Superior temporal gyrus (tissue), 1 donor: Measurements from ENCODE around the gene TNFRSF14.
"Not testable (repeated sequence)": the region's sequence is repeated elsewhere in the genome, so short reads cannot be mapped to it uniquely, and the experiment has no call there.

Experiments
- DNase-seq: peaks from one replicate; pipeline ENCODE4 v3.0.0-alpha.2; 2016; ENCODE audit errors: extremely low spot score

TNFRSF14 gene

GRCh38 chr1:2538376-2538775 lies 17.8 kb upstream of the TNFRSF14 start:
- no peak for DNase-seq

GRCh38 chr1:2538872-2539271 lies 17.3 kb upstream of the TNFRSF14 start:
- DNase-seq, result no peak

- no peak for DNase-seq
These were observed 16.8 kb upstream of the TNFRSF14 start for GRCh38 chr1:2539312-2539907.

GRCh38 chr1:2540816-2541492 lies 15.2 kb upstream of the TNFRSF14 start:
- DNase-seq, result no peak

DNA sequence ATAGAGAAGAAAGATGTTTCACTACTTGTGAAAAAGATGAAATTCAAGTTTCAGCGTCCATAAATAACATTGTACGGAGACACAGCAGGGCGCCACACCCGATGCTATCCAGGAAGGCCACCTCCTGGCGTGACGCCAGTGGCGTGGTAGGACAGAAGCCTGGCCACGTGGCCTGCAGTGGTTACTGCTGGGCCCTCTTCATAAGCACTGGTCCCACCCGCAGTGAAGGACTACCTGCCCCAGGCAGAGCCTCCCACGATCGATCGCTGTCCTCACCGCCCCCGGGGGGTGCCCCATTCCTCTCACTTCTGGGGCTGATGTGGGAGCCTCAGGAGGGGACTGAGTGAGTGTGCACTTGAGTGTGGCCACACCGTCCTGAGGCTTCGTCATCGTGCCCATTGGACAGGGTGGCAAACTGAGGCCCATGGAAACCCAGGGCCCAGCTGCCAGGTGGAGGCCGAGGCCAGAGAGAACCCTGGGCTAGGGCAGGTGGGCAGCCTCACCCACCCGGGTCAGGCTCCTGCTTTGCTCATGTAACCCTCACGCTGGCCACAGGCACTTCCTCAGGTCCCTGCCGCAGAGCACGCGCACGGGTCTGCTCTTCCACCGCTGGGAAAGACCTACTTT lies 14.4 kb upstream of the TNFRSF14 start:
- no peak for DNase-seq

GRCh38 chr1:2542246-2542915 lies 13.8 kb upstream of the TNFRSF14 start:
- no peak for DNase-seq

DNA sequence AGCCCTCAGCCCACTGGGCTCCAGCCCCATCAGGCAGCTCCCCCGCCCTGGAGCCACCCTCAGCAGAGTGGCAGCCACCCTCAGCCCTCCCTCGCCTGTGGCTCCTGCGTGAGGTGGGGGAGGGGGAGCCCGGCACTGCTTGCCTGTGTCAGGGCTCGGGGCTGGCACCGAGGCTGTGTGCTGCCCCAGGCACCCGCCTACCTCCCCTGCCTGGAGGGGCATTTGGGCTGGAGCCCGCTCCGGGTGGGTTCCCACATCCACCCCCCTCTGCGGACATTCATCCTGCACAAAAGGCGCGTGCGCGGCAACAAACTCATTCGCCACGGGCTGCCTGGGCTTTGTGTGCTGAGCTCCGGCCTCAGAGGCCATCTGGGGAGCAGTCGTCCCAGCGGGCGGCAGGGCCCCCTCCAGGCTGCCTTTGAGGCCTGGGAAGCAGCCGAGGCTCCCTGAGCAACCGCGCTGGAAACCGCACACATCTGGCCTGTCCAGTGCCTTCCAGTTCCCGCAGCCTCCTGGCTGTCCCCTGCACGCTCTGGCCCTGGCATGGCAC lies 12.6 kb upstream of the TNFRSF14 start:
- peak; percentile 68 for DNase-seq

DNA sequence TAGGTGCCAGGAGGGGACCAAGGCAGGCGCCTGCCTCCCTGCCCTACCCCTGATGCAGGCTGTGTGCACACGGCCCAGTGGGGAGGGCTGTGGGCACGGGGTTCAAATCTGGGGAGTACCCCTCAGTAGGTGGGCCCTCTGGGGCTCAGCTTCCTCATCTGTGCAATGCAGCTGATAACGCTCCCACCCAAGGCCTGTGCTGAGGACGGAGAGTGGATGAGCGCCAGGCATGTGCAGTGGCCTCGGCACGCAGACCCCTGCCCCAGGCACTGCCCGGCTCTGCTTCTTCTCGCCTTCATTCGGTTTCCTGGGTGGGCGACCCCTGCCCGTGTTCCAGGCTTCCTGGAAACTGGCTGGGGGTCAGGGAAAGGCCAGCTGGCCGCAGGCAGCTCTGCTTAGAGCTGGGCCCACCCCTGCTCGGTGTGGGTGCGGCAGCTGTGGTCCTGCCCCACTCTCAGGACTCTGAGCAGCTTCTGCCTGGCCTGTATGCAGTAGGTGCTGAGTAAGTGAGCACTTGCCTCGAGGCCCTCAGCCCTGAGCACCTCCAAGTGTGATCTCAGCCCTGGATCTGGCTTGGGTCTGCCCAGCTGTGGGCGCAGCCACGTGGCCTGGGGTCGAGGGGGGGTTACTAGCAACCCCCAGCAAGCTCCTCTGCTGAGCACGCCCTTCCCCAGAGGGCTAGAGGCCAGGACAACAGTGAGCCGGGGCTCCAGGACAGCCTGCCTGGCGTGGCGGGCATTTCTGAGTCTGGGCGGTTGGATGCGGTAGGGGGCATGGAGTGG lies 11.9 kb upstream of the TNFRSF14 start:
- no peak for DNase-seq

- DNase-seq, result no peak
These were observed 11.1 kb upstream of the TNFRSF14 start for GRCh38 chr1:2544875-2545640.

- DNase-seq, result no peak
These were observed 10.2 kb upstream of the TNFRSF14 start for GRCh38 chr1:2545754-2546514.

GRCh38 chr1:2546515-2547209 lies 9.5 kb upstream of the TNFRSF14 start:
- no peak for DNase-seq

GRCh38 chr1:2547210-2548067 lies 8.7 kb upstream of the TNFRSF14 start:
- no peak for DNase-seq

DNA sequence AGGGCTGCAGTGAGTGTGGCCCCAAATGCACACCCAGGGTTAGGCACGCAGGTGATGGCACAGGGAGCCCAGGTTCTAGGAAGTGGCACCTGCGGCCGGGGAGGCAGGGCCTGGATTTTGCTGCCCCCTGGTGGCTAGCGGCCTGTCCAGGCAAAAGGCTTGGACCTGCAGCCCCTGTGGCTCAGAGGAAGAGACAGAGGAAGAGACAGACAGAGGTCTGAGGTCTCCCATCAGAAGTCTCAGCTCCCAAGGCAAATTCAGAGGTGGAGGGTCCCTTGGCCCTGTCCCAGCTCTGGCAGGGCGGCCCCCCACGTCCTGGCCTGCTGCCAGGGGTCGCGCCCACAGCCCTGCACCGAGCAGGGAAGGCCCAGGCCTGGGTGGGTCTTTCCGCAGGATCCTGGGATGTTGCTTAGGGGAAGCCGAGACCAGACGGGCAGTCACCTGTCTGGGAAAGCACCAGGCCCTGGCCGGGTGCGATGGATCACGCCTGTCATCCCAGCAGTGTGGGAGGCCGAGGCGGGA lies 8.0 kb upstream of the TNFRSF14 start:
- DNase-seq, result peak; percentile 84

GRCh38 chr1:2549367-2550029 lies 6.7 kb upstream of the TNFRSF14 start:
- not testable (repeated sequence) for DNase-seq

DNA sequence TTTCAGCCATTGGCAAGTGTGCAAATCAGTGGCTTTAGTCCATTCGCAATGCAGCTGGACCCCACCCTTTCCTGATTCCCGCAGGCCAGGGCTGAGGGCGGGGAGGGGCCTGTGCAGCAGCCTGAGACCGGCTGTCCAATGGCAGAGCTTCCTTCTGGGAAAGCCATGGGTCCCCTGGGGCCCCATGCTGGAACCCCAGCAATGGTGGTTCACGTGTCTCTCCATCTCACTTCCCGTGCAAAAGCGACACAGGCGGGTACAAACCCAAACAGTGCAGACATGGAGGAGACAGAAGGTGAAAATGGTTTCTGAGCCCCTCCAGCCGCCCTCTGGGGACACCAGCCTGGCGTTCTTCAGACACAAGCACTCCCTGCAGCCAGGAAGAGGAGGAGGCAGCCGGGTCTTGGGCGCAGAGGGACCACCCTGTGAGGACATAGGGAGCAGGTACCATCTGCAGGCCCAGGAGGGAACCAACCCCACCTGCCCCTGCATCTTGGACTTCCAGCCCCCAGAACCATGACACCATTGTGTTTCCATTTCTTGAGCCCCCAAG lies 5.8 kb upstream of the TNFRSF14 start:
- DNase-seq, result not testable (repeated sequence)

- DNase-seq, result not testable (repeated sequence)
These were observed 4.6 kb upstream of the TNFRSF14 start for GRCh38 chr1:2551544-2551943.

- DNase-seq, result no peak
These were observed 4.0 kb upstream of the TNFRSF14 start for GRCh38 chr1:2552189-2552588.
